HG03460 (cell line): ENCODE results near the gene DOCK8.

Experiments
- ATAC-seq: cut with Tn5 transposase; IDR thresholded peaks from one replicate; pipeline ENCODE4 v1.9.1; 2021; ENCODE audit not compliant: unreplicated experiment

The DOCK8 gene

GRCh38 chr9:266228-266627, 51.6 kb downstream of the DOCK8 start:
- ATAC-seq: no peak

- ATAC-seq: no peak
These were observed 54.0 kb downstream of the DOCK8 start for GRCh38 chr9:268616-269015.

DNA sequence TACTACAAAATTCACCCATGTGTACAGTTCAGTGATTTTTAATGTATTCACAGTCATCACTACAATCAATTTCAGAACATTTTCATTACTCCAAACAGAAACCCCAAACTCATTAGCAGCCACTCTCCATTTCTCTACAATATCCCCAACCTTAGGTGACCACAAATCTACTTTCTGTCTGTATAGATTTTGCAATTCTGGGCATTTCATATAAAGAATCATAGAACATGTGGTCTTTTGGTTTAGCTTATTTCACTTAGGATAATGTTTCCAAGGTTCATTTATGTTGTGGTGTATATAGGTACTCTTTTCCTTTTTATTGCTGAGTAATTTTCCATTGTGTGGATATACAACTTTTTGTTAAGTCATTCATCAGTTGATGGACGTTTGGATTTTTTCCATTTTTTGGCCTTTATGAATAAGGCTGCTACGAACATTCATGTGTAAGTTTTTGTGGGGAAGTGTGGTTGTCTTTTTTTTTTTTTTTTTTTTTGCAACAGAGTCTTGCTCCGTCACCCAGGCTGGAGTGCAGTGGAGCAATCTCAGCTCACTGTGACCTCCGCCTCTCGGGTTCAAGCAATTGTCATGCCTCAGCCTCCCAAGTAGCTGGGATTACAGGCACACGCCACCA, 54.5 kb downstream of the DOCK8 start:
- ATAC-seq: no peak

DNA sequence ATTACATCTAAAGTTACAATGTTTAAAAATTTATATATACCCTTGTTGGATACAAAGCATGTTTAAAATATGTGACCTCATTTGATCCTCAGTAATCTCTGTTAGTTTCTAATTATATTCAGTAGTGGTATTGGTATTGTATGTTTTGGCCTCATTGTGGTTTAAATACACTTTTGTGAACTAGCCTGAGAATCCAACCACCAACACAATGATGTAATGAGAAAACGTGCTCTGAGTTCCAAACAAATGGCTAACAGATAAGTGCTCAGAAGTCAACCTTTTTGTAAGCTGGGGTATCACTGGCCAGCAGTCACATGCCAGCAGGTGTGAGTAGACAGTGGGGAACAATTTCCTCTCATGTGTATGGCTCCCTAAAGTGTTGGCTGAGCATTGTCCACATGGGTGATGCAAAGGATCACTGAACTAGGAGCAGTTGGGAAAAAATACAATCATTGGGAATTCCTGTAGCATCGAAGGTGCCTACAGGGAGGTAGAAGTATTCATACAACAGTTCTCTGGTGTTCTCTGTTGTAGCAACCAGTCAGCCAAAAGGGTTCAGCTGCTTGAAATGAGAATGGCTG, 56.1 kb downstream of the DOCK8 start:
- no peak for ATAC-seq

DNA sequence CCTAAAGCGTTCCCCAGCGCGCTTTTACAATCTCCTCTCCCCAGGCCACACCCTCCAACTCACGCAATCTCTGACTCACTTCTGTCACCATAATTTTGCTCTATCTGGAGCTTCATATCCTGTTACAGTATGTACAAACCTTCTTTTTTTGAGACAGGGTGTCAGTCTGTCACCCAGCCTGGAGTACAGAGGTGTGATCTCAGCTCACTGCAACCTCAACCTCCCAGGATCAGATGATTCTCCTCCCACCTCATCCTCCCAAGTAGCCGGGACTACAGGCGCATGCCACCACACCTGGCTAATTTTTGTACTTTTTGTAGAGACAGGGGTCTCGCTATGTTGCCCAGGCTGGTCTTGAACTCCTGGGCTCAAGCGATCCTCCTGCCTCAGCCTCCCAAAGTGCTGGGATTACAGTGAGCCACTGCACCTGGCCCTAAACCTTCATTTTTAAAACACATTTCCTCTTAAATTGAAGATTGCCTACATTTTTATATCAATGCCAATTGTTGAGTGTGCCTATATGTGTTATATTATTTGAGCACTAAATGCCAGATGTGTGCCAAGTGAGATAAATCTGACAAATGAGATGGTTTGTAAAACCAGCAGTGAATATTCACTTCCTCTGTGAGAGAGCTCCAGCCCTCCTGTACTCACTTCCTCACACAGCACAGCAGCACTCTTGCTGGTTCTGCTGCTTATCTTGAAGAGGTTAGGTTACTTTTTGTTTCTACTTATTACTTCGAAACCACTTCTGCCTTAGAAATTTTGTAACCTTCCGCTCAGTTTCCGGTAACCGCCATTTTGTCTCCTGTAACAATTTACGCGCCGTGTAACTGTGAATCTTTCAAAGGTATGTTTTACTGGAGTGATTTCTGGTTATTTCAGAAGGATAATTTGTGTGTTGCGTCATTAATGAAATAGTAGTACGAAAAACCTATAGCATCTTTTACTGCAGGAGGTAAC, 57.9 kb downstream of the DOCK8 start:
- ATAC-seq: peak; percentile 96

- no peak for ATAC-seq
These were observed 59.7 kb downstream of the DOCK8 start for GRCh38 chr9:274406-274805.

DNA sequence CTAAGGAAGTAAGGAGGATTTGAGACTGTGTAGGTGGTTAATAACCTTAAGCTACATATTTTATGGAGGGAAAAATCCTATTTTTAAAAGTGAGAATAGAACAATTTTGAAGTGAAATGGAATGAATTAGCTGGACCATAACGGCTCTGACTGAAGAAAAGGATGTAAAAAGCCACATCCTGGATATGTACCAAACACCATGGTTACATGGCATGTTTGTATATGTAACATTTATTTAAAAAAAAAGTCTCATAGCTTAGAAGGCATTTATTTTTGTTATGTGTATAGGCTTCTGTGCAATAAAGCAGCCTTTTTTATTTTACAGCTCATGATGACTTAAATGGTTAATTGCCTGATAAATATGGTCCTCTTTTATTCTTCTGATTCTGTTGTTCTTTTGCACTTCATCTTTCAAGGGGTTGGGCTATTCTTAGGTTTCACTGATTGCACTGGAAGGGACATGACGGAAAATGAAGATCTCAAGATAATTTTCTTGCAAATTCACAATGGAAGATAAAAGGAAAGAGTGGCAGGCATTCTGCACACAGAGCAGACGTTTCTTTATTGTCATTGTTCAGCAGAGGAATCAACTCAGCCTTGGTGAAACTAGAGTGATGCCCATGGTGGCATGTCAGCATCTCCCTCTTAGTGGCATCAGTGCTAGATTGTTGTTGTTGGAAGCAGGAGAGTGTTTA, 63.1 kb downstream of the DOCK8 start:
- ATAC-seq: no peak

DNA sequence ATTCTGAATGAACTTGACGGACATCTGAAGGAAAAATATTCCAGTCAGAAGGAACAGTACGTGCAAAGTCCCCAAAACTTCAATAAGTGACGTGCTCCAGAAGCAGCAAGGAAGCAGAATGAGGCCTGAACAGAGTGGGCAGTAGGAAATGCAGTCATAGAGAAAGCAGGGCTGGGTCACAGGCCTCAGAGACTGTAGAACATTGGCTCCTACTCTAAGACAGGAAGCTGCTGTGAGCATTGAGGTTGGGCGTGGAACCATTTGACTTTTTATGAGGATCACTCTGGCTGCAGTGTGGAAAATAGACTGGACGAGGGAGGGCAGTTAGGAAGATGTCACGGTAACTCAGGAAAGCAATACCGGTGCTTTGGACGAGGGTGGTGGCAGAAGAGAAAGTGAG, 64.0 kb downstream of the DOCK8 start:
- no peak for ATAC-seq

DNA sequence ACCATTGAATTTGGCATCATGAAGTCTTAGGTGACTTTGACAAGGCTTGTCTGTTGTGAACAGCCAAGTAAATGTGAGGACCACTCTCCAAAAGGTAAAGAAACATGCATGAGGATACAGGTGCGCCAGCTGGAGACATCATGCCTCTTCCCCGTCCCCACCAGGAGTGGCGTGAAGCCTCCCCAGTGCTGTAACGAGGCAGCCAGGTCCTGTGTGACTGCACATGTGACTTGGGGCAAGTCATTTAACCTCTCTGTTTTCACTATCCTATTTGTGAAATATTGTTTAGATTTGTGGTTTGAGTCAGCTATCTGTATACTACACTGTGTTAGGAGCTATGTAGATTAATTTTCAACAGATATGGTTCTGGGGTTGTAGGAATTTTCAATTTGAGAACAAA, 65.0 kb downstream of the DOCK8 start:
- no peak for ATAC-seq

- ATAC-seq: no peak
These were observed 67.3 kb downstream of the DOCK8 start for GRCh38 chr9:281741-282645.

DNA sequence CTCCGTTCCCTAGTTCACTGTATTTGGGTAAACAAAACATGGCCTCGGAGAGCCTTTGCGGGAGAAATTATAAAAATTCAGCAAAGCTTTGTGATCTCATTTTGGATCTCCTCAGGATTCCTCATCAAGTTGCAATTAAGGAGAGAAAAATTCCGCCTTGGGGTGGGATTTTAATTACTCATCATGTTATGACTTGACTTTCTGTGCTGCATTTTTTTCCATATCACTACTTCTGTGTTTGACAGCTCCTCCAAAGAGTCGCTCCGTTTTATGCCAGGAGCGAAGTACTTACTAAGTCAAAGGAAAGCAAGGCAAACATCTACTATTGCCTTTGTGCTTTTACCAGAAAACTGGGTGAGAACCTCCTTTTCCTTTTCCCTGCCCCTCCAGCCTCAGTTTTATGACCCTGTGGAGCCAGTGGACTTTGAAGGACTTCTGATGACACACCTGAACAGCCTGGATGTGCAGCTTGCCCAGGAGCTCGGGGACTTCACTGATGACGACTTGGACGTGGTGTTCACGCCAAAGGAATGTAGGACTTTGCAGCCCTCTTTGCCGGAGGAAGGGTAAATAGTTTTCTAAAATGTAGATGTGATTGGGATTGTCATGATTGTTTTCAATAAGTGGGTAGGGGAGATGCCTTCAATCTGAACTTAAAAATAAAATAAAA, 71.5 kb downstream of the DOCK8 start:
- ATAC-seq: no peak

DNA sequence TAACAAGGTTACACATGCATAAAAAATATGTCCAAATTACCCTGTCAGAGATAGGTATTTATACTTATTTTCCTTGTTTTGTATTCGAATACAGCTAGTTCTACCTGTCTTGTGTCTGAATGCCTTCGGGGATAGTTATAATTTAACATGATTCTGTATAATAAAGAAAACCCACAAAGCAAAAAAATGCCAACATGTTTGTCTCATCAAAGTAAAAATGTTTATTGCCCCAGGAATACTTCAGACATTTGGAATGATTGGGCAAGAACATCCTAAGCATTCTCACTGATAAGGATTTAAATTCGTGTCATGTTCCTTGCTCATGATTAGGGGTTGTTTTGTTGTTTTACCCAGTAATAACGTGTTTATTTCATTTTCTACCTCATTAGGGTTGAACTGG, 74.5 kb downstream of the DOCK8 start:
- no peak for ATAC-seq

- no peak for ATAC-seq
These were observed 78.2 kb downstream of the DOCK8 start for GRCh38 chr9:292915-293314.

GRCh38 chr9:295576-295975, 80.9 kb downstream of the DOCK8 start:
- ATAC-seq: no peak

GRCh38 chr9:296411-296810, 81.7 kb downstream of the DOCK8 start:
- ATAC-seq: no peak

GRCh38 chr9:297104-297972, 82.7 kb downstream of the DOCK8 start:
- peak; percentile 98 for ATAC-seq

DNA sequence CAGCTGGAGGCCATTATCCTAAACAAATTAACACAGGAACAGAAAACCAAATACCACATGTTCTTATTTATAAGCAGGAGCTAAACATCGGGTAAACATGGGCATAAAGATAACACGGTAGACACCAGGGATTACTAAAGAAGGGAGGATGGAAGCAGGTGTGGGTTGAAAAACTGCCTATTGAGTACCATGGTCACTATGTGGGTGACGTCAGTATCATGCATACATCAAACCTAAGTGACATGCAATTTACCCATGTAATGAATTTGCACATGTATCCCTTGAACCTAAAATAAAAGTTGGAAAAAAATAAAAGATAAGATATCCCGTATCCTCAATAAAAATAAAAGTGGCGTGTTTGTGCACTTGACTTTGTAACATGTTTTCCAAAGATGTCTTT, 88.8 kb downstream of the DOCK8 start:
- no peak for ATAC-seq

GRCh38 chr9:304106-304505, 89.4 kb downstream of the DOCK8 start:
- no peak for ATAC-seq
